ENCODE measurements around the gene KIF5C.

Gene KIF5C

DNA sequence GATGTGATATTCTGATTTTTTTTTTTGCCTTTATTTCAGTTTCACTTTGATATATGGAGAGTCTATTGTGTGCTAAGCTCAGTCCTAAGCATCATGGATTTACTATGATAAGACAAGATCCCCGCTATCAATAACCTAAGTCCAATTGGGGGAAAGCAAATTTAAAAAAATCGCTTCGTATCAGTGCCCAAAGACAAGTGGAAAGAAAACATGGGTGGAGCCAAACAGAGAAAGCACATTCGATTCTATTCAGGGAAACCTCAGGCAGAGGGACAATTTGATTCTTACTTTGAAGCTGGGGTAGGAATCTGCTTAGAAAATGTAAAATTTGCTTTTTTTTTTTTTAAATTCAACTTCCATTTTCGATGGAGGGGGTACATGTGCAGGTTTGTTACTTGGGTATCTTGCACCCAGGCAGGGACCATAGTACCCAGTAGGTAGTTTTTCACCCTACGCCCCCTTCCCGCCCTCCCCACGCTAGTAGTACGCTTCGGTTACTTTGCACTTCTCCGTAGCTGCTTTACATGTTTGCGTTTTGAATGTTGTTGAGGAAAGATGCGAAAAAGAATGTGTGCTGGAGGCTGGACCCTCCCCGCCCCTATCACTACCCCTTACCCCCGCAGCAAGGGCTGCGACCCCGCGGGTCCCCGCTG, 12.4 kb downstream of the KIF5C start:
- DNase-seq (ENCODE audit: low spot score) (no peak), FAIRE-seq (no peak)

DNA sequence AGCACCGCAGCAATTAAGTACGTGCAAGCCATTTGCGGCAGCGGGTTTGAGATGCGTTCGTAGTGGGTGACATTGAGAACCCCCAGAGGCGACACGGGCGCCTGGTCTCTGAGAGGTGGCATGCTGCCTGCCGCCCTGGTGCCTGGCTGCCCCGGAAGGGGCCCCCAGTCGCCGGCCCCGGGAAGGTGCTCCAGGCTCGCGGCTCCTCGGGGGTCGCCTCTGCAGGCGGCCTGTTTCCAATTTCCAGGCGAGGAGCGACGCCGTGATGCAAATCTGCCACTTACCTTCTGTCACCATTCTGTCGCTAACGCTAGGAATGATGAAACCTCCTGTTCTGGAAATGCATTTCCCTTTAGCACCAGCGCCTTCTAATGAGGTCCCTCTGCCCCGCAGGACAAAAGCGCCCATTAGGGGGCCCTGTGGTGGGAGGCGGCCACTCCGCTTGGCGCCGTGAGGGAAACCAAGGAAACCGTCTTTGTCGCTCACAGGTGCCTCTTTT, 13.0 kb downstream of the KIF5C start:
- DNase-seq (ENCODE audit: low spot score) (peak; percentile 52), FAIRE-seq (no peak)

- no peak for DNase-seq (ENCODE audit: low spot score)
- FAIRE-seq, result no peak
Observed at GRCh38 chr2:148888986-148889385, 14.0 kb downstream of the KIF5C start.

DNA sequence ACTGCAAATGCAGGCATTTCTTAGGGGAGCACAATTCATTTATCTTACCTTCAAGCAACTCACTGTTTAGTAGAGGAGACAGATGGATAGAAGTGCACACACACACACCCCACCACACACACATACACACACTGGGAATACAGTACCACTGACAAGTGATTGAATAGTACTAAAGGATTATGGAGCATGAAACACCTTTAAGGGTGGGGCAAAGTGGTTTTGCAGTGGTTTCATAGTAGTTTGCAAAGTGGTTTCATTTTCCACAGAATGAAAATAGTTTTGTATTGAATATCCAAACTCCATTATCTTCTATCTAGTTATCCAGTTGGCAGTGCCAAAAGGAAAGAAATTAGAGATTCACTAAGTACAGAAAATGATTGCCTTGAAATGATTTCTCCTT, 18.9 kb downstream of the KIF5C start:
- FAIRE-seq (no peak), DNase-seq (ENCODE audit: low spot score) (no peak)

DNA sequence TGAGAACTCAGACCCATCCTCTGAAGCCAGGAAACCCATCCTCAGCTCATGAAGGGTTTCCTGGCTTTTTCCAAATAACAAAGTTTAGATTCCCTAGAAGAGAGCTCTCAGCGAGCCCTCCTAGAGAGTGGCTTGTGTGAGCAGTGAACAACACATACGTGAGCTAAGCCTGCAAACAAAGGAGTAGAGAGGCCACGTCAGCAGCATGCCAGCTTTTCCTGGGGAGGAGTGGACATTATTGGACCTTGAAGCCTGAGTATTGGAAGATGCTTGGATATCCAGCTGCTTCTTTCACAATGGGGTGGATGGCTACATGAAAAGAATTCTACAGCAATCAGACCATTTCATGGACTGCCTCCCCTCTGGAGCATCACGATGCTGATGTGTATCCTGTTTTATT, 21.1 kb downstream of the KIF5C start:
- FAIRE-seq (no peak), DNase-seq (ENCODE audit: low spot score) (no peak)

GRCh38 chr2:148899638-148900318, 24.8 kb downstream of the KIF5C start:
- no peak for FAIRE-seq

DNA sequence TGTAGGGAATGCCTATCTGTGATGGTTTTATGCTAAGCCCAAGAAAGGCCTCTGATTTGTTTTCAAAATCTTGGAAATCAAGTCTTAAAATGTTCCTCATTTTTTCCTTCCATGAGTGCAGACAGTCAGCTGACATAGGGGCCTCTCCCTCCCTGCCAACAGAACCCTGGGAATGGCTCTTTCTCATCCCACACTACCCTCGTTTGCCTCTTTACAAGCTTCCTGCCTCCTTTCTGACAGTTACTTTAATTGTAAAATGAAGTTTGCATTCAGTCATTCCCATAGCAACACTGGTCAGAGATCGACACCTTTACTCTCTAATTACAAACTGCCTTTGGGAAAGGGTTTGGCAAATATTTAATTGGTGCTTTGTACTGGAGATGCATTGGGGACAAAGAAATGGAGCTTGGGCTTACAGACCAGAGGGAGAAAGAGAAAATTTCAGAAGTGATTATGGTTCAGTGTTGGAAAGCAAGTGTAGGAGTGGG, 25.4 kb downstream of the KIF5C start:
- DNase-seq (ENCODE audit: low spot score) (no peak), FAIRE-seq (no peak)

More at GRCh38 chr2:148899638-148900318, 24.8 kb downstream of the KIF5C start:
- no peak for DNase-seq (ENCODE audit: low spot score)

GRCh38 chr2:148901142-148901541, 26.1 kb downstream of the KIF5C start:
- no peak for FAIRE-seq
- no peak for DNase-seq (ENCODE audit: low spot score)

- no peak for DNase-seq (ENCODE audit: low spot score)
- no peak for FAIRE-seq
Observed at GRCh38 chr2:148902798-148903197, 27.8 kb downstream of the KIF5C start.

DNA sequence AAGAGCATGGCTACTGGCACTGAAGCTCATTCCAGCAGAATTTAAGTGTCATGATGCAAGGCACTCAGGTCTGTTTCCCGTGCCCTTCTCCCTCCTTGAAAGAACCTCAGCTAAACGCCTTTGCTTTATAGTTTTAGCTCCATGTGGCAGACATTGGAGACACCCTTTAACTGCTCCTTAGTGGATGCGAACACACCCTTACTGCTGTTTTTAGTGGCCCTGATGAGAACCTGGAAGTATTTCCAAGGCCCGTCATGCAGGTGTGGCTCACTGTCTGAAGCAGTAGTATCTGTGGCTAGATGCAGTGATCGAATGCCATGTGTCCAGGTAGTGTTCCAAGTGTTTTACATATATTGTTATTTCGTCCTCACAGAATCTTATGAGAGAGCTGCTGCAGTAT, 28.3 kb downstream of the KIF5C start:
- FAIRE-seq (no peak), DNase-seq (ENCODE audit: low spot score) (no peak)

DNA sequence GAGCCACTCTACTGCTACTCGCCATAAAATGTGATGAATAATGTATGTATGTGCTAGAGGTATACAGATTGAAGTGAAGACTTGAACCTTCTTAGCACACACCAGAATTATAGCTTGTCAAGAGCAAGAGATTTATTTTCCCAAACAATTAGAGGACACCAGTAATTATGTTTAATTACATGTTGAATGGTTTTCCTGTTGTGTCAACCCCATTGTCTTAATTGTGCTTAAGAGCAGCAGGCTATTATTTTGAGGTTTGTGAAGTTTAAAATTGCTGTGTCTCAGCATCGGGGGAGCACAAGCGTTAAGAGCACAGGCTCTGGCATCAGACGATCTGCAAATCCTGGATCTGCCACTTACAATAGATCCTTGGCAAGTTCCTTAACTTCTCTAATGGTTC, 29.0 kb downstream of the KIF5C start:
- no peak for DNase-seq (ENCODE audit: low spot score)
- FAIRE-seq, result no peak

DNA sequence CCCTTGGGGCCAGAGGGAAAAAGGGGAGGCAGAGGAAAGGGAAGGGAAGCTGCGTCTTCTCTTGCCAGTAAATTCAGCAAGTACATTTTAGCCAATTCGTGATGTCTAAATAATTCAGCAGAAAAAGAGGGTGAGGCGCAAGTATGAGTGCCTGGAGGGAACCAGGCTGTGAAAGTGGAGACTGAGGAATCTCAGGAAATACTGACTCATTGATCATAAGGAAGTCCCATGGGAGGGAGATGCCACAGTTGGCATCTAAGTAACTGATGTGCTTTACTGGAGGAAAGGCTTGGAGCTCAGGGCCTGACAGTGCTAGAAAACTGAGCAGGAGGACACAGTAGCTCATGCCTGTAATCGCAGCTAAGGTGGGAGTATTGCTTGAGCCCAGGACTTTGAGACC, 31.1 kb downstream of the KIF5C start:
- FAIRE-seq (no peak), DNase-seq (ENCODE audit: low spot score) (peak; percentile 35)

GRCh38 chr2:148907085-148907785, 32.2 kb downstream of the KIF5C start:
- no peak for FAIRE-seq

GRCh38 chr2:148909114-148909513, 34.1 kb downstream of the KIF5C start:
- no peak for DNase-seq (ENCODE audit: low spot score)
- no peak for FAIRE-seq

More at GRCh38 chr2:148907085-148907785, 32.2 kb downstream of the KIF5C start:
- DNase-seq (ENCODE audit: low spot score), result no peak

DNA sequence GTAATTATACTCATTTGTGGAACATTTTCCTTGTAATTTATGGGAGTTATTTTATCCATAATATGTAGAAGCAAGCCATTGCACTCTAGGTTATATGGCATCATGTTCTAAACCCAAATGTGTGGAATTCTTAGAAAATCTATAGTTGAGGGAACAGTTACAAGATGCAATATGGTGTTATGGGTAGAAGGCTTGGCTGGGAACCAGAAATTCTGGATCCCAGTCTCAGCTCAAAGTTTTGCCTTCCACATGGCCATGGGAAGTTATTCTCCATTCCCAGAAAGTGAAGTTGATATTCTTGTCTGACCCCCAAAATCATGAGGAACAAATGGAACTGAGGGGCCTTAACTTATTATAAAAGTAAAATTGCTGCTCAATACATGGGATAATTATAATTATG, 38.0 kb downstream of the KIF5C start:
- DNase-seq (ENCODE audit: low spot score) (no peak), FAIRE-seq (no peak)

GRCh38 chr2:148913492-148913891, 38.5 kb downstream of the KIF5C start:
- FAIRE-seq (no peak), DNase-seq (ENCODE audit: low spot score) (no peak)

DNA sequence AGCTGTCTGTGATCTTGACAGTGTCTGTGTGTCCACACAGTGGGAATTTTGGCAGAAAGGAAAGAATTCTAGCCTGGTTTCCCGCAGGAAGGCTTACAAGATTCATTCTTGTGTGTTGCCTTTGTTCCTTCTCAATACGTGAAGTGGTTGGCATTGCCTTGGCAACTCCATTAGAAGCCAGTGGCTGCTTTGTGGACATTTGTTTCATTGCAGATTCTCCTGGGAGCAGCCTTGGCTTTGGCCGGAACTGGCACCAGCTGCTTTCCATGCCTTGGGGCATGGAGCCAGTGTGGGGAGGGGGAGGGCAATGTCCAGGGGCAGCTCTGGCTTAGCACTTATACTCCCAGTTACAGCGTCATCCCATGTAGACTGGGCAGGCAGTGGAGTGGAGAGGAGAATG, 39.4 kb downstream of the KIF5C start:
- DNase-seq (ENCODE audit: low spot score), result no peak
- no peak for FAIRE-seq

DNA sequence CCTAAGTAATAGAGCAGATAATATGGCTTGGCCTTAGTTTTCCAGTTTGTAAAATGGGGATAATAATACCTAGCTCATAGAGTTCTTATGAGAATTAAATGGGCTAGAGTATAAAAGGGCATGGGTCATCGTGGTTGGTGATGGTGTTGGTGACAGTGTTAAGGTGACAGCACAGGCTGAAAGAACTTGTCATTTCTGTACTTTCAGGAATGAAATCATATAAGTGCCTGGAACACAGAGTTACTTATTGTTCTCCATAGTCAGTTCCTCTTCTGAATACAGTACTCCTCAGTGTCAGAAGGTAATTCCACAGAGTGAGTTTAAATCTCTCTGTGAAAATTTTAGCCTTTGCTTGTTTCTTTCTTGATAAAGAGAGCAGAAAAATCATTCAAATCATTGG, 42.4 kb downstream of the KIF5C start:
- FAIRE-seq (no peak), DNase-seq (ENCODE audit: low spot score) (no peak)

DNA sequence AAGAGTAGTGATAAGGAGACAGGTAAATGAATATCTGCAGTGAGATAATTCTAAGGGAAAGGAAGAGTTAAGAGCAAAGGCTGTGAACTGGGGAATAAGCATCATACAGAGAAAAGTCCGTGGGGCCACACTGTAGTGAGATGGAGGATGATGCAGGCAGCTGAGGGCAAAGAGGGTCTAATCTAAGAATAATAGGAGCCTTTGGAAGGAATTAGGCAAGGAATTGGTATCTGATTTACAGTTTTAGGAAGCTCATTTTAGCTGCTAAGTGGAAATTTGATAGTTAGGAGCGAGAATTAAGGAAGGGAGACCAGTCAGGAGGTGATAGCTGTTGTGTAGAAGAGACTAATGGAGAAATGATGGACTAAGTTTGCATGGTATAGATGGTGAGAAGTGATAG, 43.5 kb downstream of the KIF5C start:
- no peak for DNase-seq (ENCODE audit: low spot score)
- FAIRE-seq, result no peak

DNA sequence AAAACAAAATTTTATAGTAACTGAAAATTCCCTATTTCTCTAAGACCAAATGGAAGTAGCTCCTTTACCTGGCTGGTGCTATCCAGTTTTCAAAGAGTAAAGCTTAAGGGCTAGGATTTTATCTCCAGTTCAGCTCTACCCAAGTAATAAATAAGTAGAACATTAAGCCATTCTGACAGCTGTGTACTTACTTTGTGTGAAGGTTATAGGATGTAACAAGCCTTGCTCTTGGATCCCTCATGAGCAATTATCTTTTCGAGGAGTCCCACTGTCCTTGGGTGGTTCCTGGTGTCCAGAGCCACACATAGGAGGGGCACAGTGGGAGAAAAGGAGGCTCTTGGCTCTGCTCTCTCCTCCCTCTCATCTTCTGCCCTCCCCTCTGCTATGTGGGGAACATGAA, 45.5 kb downstream of the KIF5C start:
- FAIRE-seq (no peak), DNase-seq (ENCODE audit: low spot score) (no peak)

GRCh38 chr2:148922062-148922461, 47.0 kb downstream of the KIF5C start:
- no peak for FAIRE-seq
- DNase-seq (ENCODE audit: low spot score), result no peak

DNA sequence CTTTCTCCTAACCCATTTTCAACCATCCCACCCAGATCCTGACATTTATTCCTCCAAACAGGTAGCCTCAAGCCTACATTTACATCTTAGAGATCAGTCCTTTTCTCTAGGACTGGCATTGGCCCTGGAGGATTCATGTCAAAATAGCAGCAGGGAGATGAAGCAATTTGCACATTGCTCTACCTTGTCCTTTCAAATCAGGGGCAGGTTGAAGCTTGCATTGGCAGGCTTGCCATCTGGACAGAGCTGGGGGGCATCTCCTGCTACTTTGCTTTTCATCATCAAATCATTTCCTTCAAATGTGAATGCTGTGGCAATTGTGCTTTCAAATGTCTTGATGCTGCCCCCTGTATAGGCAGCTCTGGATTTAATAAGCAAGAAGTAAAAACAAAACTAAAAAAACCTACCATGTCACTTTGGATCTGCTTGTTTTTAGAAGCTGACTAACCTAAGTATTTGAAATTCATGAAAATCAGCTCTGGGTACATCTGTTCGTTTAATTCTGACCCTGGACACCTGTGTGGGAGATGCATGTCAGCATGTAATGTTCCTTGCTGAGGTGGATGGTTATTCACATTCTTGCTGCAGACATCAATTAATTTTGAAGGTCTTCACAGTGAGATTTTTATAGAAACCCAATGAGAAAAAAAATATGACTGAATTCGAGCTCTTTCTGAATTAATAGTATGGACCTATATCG, 47.9 kb downstream of the KIF5C start:
- DNase-seq (ENCODE audit: low spot score), result no peak
- FAIRE-seq, result no peak

Measured in urothelium cell line (cell line).